ENCODE measurements around the gene SUPT3H. TPM values are rescaled to one million over a fixed set of nuclear protein-coding genes. Genes with fewer than 3 reads are reported as not detected.

SUPT3H gene
- total and polyA plus RNA-seq, 2 donors from 2014 or later: 10.1 to 12.5 TPM

DNA sequence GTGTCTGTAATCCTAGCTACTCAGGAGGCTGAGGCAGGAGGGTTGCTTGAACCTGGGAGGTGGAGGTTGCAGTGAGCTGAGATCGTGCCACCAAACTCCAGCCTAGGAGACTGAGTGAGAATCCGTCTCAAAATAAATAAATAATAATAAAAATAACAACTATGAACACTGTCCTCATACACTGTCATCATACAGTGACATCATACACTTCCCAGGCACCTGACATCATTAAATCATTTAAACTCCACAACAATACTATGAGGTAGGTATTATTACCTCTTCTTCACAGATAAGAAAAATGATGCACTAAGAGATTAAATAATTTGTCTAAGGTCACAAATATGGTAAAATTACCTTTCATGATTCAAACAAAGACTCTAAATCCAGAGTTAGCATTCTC lies 250.5 kb downstream of the SUPT3H start:
- no peaks in the 10 kb centered on the region for H3K4me1 ChIP-seq (ENCODE audit: control insufficient read depth in 2 of 3, insufficient read depth in 2 of 3, low read depth in 1 of 3, low read length in 3 of 3)
- FAIRE-seq (no peak), DNase-seq (no peak)
- H3K9me3 ChIP-seq (ENCODE audit: control insufficient read depth in 2 of 3, insufficient read depth in 1 of 3, low read length in 3 of 3): no peaks in the 10 kb centered on the region
- intact Hi-C loops (cut with DNase I): no loop called here
- no peak overlapping the region for H3K4me3 ChIP-seq (ENCODE audit: low read length in 3 of 3)
- no peak overlapping the region for H3K9ac ChIP-seq (ENCODE audit: low read length in 3 of 3)
- no peaks in the 10 kb centered on the region for H3K27me3 ChIP-seq (ENCODE audit: control insufficient read depth, insufficient read depth, low read length)
- H3K27ac ChIP-seq (ENCODE audit: low read depth in 2 of 2, low read length in 2 of 2): no peak overlapping the region
- no peaks in the 10 kb centered on the region for H3K36me3 ChIP-seq (ENCODE audit: control insufficient read depth in 2 of 3, insufficient read depth in 3 of 3, low read length in 3 of 3)
- TF ChIP-seq, protein P1, sequence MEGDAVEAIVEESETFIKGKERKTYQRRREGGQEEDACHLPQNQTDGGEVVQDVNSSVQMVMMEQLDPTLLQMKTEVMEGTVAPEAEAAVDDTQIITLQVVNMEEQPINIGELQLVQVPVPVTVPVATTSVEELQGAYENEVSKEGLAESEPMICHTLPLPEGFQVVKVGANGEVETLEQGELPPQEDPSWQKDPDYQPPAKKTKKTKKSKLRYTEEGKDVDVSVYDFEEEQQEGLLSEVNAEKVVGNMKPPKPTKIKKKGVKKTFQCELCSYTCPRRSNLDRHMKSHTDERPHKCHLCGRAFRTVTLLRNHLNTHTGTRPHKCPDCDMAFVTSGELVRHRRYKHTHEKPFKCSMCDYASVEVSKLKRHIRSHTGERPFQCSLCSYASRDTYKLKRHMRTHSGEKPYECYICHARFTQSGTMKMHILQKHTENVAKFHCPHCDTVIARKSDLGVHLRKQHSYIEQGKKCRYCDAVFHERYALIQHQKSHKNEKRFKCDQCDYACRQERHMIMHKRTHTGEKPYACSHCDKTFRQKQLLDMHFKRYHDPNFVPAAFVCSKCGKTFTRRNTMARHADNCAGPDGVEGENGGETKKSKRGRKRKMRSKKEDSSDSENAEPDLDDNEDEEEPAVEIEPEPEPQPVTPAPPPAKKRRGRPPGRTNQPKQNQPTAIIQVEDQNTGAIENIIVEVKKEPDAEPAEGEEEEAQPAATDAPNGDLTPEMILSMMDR (IDR thresholded peaks at IDR 0.05; ENCODE audit: borderline replicate concordance, extremely low read depth, insufficient read depth): no peak

DNA sequence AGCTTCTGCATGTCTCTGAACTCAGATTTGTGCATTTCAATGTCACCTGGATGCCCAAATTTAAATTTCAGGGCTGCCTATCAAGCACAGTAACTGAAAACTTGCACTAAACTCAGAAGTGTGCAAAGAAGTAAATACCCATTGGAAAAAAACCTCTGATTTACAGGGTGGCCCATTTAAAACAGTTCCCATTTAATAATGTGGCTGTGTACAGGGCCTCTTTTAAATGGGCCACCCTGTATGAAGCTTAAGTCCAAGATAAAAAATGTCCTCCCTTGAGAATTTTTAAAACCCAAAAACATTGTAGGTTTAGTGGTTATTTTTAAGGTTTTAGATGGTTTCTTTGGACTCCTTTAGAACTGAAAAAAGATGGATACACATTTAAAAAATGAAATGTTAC lies 251.7 kb downstream of the SUPT3H start:
- H3K36me3 ChIP-seq (ENCODE audit: control insufficient read depth in 2 of 3, insufficient read depth in 3 of 3, low read length in 3 of 3): no peaks in the 10 kb centered on the region
- TF ChIP-seq, protein P1 (IDR thresholded peaks at IDR 0.05; ENCODE audit: borderline replicate concordance, extremely low read depth, insufficient read depth): no peak
- no peak overlapping the region for H3K4me3 ChIP-seq (ENCODE audit: low read length in 3 of 3)
- H3K27me3 ChIP-seq (ENCODE audit: control insufficient read depth, insufficient read depth, low read length): no peaks in the 10 kb centered on the region
- DNase-seq: no peak
- intact Hi-C loops (cut with DNase I): no loop called here
- no peak for FAIRE-seq
- no peaks in the 10 kb centered on the region for H3K9me3 ChIP-seq (ENCODE audit: control insufficient read depth in 2 of 3, insufficient read depth in 1 of 3, low read length in 3 of 3)
- H3K4me1 ChIP-seq (ENCODE audit: control insufficient read depth in 2 of 3, insufficient read depth in 2 of 3, low read depth in 1 of 3, low read length in 3 of 3): no peaks in the 10 kb centered on the region
- H3K9ac ChIP-seq (ENCODE audit: low read length in 3 of 3): no peak overlapping the region
- no peak overlapping the region for H3K27ac ChIP-seq (ENCODE audit: low read depth in 2 of 2, low read length in 2 of 2)

DNA sequence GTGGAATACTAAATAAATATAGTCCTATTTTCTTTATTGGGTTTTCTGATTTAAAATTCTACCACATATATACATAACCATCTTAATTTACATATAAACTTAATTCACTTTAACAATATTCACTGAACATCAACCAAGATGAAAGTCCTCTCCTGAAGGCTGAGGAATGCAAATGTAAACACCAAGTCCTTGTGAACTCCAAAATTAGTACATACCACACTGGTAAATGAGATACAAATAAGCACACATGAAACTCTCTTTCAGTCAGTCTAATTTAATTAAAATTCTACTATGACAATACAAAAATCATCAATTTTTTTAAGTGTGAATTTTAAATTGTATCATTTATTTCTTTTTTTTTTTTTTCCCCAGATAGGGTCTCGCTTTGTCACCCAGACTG lies 254.7 kb downstream of the SUPT3H start:
- DNase-seq: no peak
- TF ChIP-seq, protein P1 (IDR thresholded peaks at IDR 0.05; ENCODE audit: borderline replicate concordance, extremely low read depth, insufficient read depth): no peak
- no peaks in the 10 kb centered on the region for H3K9me3 ChIP-seq (ENCODE audit: control insufficient read depth in 2 of 3, insufficient read depth in 1 of 3, low read length in 3 of 3)
- H3K36me3 ChIP-seq (ENCODE audit: control insufficient read depth in 2 of 3, insufficient read depth in 3 of 3, low read length in 3 of 3): no peaks in the 10 kb centered on the region
- H3K27ac ChIP-seq (ENCODE audit: low read depth in 2 of 2, low read length in 2 of 2): no peak overlapping the region
- intact Hi-C loops (cut with DNase I): no loop called here
- peaks cover 0 to 5% (median 0%) of the 10 kb centered on the region in 3 donors for H3K4me1 ChIP-seq (ENCODE audit: control insufficient read depth in 2 of 3, insufficient read depth in 2 of 3, low read depth in 1 of 3, low read length in 3 of 3)
- no peak overlapping the region for H3K9ac ChIP-seq (ENCODE audit: low read length in 3 of 3)
- H3K27me3 ChIP-seq (ENCODE audit: control insufficient read depth, insufficient read depth, low read length): no peaks in the 10 kb centered on the region
- FAIRE-seq: no peak
- H3K4me3 ChIP-seq (ENCODE audit: low read length in 3 of 3): no peak overlapping the region

DNA sequence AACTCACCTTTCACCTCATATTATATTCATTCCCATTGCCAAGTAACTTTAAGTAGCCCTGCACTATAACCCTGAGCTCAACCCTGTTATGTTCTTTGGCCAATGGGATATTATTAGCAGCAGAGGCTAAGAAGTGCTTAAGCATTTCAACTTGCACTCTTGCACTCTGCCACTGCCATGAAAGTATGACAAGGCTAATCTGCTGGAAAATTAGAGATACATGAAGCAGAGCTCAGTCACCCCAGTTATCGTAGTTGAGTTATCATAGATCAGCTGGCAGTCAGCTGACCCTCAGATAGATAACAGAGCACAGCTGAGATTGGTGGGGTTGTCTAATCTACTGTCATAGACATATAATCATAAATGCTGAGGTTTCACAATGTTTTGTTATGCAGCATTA lies 259.0 kb downstream of the SUPT3H start:
- no peak for DNase-seq
- no peak overlapping the region for H3K4me3 ChIP-seq (ENCODE audit: low read length in 3 of 3)
- no peaks in the 10 kb centered on the region for H3K36me3 ChIP-seq (ENCODE audit: control insufficient read depth in 2 of 3, insufficient read depth in 3 of 3, low read length in 3 of 3)
- FAIRE-seq: no peak
- H3K9me3 ChIP-seq (ENCODE audit: control insufficient read depth in 2 of 3, insufficient read depth in 1 of 3, low read length in 3 of 3): no peaks in the 10 kb centered on the region
- H3K9ac ChIP-seq (ENCODE audit: low read length in 3 of 3): no peak overlapping the region
- TF ChIP-seq, protein P1 (IDR thresholded peaks at IDR 0.05; ENCODE audit: borderline replicate concordance, extremely low read depth, insufficient read depth): no peak
- H3K27me3 ChIP-seq (ENCODE audit: control insufficient read depth, insufficient read depth, low read length): no peaks in the 10 kb centered on the region
- H3K27ac ChIP-seq (ENCODE audit: low read depth in 2 of 2, low read length in 2 of 2): no peak overlapping the region
- peaks cover 0 to 5% (median 0%) of the 10 kb centered on the region in 3 donors for H3K4me1 ChIP-seq (ENCODE audit: control insufficient read depth in 2 of 3, insufficient read depth in 2 of 3, low read depth in 1 of 3, low read length in 3 of 3)
- intact Hi-C loops (cut with DNase I): no loop called here
